Esophagus squamous epithelium (tissue), 4 donors: ENCODE data around the gene TSPAN14.

ENCODE experiments used
- CTCF ChIP-seq, 6 experiments: fragments of 450-650 bp in 4 of 6; fragments of 200-600 bp in 2 of 6; sonication (generic) in 2 of 6; IDR thresholded peaks; one replicate each; pipeline ENCODE4 v1.5.1; 2016 to 2019; ENCODE audit warnings: antibody characterized with exemption in 6 of 6, mild to moderate bottlenecking in 4 of 6, moderate library complexity in 4 of 6
- POLR2A ChIP-seq, 4 donors: fragments of 450-650 bp; IDR thresholded peaks; one replicate each; pipeline ENCODE4 v1.6.1; 2017; ENCODE audit warnings: antibody characterized with exemption in 4 of 4, mild to moderate bottlenecking in 4 of 4, moderate library complexity in 3 of 4

- TF ChIP-seq CTCF (IDR thresholded peaks at IDR 0.05) (no peak), POLR2A (IDR thresholded peaks at IDR 0.05) (no peak)
These were observed 10.7 kb downstream of the TSPAN14 start for GRCh38 chr10:80464557-80465450.
